DND-41 (cell line): ENCODE measurements around the gene CD163.

Experiments used
- ATAC-seq: fragments of 200-7000 bp; cut with Tn5 transposase; 3 replicates; pipeline ENCODE4 v1.9.1; 2021; ENCODE audit warnings: low read depth; ENCODE audit not compliant: insufficient read depth
- DNase-seq: peaks from one replicate; pipeline ENCODE4 v3.0.0-alpha.2; 2020
- H2AFZ ChIP-seq: 2 replicates; pipeline ENCODE4 v1.6.0; 2012; ENCODE audit warnings: low read depth, low read length
- H3K27ac ChIP-seq: 2 replicates; pipeline ENCODE4 v1.5.1; 2012; ENCODE audit warnings: low read length, inconsistent platforms
- H3K27me3 ChIP-seq: fragments of 200-600 bp; sonication (generic); 2 replicates; pipeline ENCODE4 v1.6.0; 2012; ENCODE audit warnings: low read length, mild to moderate bottlenecking, inconsistent platforms; ENCODE audit not compliant: insufficient read depth, poor library complexity
- H3K36me3 ChIP-seq: 2 replicates; pipeline ENCODE4 v1.5.1; 2012; ENCODE audit warnings: low read length, inconsistent platforms; ENCODE audit not compliant: insufficient read depth
- H3K4me1 ChIP-seq: 2 replicates; pipeline ENCODE4 v1.5.1; 2012; ENCODE audit warnings: mild to moderate bottlenecking, low read length; ENCODE audit not compliant: insufficient read depth
- H3K4me2 ChIP-seq: 2 replicates; pipeline ENCODE4 v1.6.0; 2012; ENCODE audit warnings: mild to moderate bottlenecking, moderate library complexity, low read length, inconsistent platforms; ENCODE audit not compliant: insufficient read depth
- H3K4me3 ChIP-seq, 2 experiments: fragments of 200-600 bp in 1 of 2; shearing (Covaris generic) in 1 of 2; 2 replicates each; pipeline ENCODE4 v1.5.1; 2012 to 2016; ENCODE audit warnings: inconsistent platforms in 2 of 2, low read length in 2 of 2, mild to moderate bottlenecking in 2 of 2, low read depth in 1 of 2, moderate library complexity in 1 of 2
- H3K79me2 ChIP-seq: 2 replicates; pipeline ENCODE4 v1.6.0; 2012; ENCODE audit warnings: low read length, inconsistent platforms; ENCODE audit not compliant: insufficient read depth
- H3K9ac ChIP-seq: 2 replicates; pipeline ENCODE4 v1.6.0; 2012; ENCODE audit warnings: low read depth, mild to moderate bottlenecking, inconsistent platforms, low read length, moderate library complexity
- H3K9me3 ChIP-seq: 2 replicates; pipeline ENCODE4 v1.5.1; 2012; ENCODE audit warnings: low read length, moderate library complexity, mild to moderate bottlenecking, inconsistent platforms; ENCODE audit not compliant: insufficient read depth, severe bottlenecking
- H4K20me1 ChIP-seq: 2 replicates; pipeline ENCODE4 v1.6.0; 2012; ENCODE audit warnings: low read length; ENCODE audit not compliant: insufficient read depth
- CTCF ChIP-seq: IDR thresholded peaks from 2 replicates; pipeline ENCODE4 v1.5.1; 2012; ENCODE audit warnings: borderline replicate concordance, low read length, moderate library complexity, mild to moderate bottlenecking; ENCODE audit not compliant: poor library complexity, severe bottlenecking; ENCODE audit errors: extremely low read depth
- EZH2 ChIP-seq: IDR thresholded peaks from 3 replicates; pipeline ENCODE4 v1.6.1; 2012; ENCODE audit warnings: borderline replicate concordance, low read depth, mild to moderate bottlenecking, moderate library complexity, low read length, inconsistent platforms; ENCODE audit not compliant: severe bottlenecking

CD163 gene

GRCh38 chr12:7483343-7483742 lies 20.2 kb downstream of the CD163 start:
- Histone ChIP-seq H2AFZ (no peak overlapping the region), H3K9ac (no peak overlapping the region), H3K9me3 (no peaks in the 10 kb centered on the region), H3K27ac (no peak overlapping the region), H4K20me1 (no peaks in the 10 kb centered on the region), H3K4me3 (no peak overlapping the region), H3K79me2 (no peaks in the 10 kb centered on the region), H3K4me1 (no peaks in the 10 kb centered on the region), H3K27me3 (peaks cover 14% of the 10 kb centered on the region), H3K36me3 (no peaks in the 10 kb centered on the region), H3K4me2 (no peak overlapping the region)
- TF ChIP-seq EZH2: no peak
- no peak for TF ChIP-seq CTCF
- no peak for ATAC-seq
- no peak for DNase-seq

GRCh38 chr12:7479771-7480170 lies 23.8 kb downstream of the CD163 start:
- Histone ChIP-seq H3K27me3 (peaks cover 10% of the 10 kb centered on the region), H2AFZ (no peak overlapping the region), H3K9me3 (no peaks in the 10 kb centered on the region), H3K4me1 (no peaks in the 10 kb centered on the region), H3K4me2 (no peak overlapping the region), H3K36me3 (no peaks in the 10 kb centered on the region), H3K9ac (no peak overlapping the region), H3K27ac (no peak overlapping the region), H3K79me2 (no peaks in the 10 kb centered on the region), H4K20me1 (no peaks in the 10 kb centered on the region), H3K4me3 (no peak overlapping the region)
- DNase-seq (no peak), ATAC-seq (no peak)
- TF ChIP-seq EZH2 (no peak), CTCF (no peak)

GRCh38 chr12:7472060-7472459 lies 31.5 kb downstream of the CD163 start:
- Histone ChIP-seq H3K79me2 (no peaks in the 10 kb centered on the region), H4K20me1 (no peaks in the 10 kb centered on the region), H3K4me2 (no peak overlapping the region), H3K4me1 (no peaks in the 10 kb centered on the region), H3K36me3 (no peaks in the 10 kb centered on the region), H3K9ac (no peak overlapping the region), H3K27ac (no peak overlapping the region), H3K4me3 (no peak overlapping the region), H3K9me3 (no peaks in the 10 kb centered on the region), H2AFZ (no peak overlapping the region), H3K27me3 (no peaks in the 10 kb centered on the region)
- DNase-seq (no peak), ATAC-seq (no peak)
- no peak for TF ChIP-seq EZH2
- no peak for TF ChIP-seq CTCF
